ENCODE data around the gene ACSM2B.
"Not testable (repeated sequence)": the region's sequence is repeated elsewhere in the genome, so short reads cannot be mapped to it uniquely, and the experiment has no call there.

The ACSM2B gene

GRCh38 chr16:20592780-20593179, 16.6 kb upstream of the ACSM2B start:
- DNase-seq, result not testable (repeated sequence)

- not testable (repeated sequence) for DNase-seq
These were observed 13.3 kb upstream of the ACSM2B start for GRCh38 chr16:20589486-20589885.

DNA sequence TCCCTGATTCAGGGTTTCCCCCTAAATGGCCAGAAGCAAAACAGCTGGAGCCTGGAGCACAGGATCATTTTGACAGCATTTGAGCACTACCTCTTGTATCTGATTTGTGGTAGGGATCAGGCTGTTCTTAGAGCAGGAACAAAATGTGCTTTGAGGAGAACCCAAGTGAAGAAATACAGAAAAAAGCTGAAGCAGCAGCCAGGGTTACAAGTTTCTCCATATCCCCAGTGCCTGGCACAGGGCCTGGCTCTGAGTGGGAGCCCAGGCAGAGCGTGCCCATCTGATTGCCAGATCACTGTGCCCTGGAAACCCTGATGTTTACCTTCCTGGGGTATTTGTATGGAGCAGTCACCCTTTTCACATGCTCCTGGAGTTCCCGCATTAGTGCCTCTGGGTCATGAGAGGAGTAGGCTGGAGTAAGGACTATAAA, 11.5 kb upstream of the ACSM2B start:
- not testable (repeated sequence) for DNase-seq

GRCh38 chr16:20586716-20587115, 10.5 kb upstream of the ACSM2B start:
- not testable (repeated sequence) for DNase-seq

DNA sequence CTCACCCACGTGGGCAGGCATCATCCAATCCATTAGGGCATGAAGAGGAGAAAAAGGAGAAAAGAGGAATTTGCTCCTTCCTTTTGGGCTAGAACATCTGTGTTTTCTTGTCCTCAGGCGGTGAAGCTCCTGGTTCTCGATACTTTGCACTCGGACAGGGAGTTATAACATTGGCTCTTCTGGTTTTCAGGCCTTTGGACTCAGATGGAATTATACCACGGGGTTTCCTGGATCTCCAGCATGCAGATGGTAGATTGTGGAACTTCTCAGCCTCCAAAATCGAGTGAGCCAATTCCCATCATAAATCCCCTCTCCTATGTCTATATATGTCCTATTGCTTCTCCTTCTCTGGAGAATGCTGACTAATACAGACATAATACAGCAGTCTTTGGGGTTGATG, 9.9 kb upstream of the ACSM2B start:
- DNase-seq, result not testable (repeated sequence)

DNA sequence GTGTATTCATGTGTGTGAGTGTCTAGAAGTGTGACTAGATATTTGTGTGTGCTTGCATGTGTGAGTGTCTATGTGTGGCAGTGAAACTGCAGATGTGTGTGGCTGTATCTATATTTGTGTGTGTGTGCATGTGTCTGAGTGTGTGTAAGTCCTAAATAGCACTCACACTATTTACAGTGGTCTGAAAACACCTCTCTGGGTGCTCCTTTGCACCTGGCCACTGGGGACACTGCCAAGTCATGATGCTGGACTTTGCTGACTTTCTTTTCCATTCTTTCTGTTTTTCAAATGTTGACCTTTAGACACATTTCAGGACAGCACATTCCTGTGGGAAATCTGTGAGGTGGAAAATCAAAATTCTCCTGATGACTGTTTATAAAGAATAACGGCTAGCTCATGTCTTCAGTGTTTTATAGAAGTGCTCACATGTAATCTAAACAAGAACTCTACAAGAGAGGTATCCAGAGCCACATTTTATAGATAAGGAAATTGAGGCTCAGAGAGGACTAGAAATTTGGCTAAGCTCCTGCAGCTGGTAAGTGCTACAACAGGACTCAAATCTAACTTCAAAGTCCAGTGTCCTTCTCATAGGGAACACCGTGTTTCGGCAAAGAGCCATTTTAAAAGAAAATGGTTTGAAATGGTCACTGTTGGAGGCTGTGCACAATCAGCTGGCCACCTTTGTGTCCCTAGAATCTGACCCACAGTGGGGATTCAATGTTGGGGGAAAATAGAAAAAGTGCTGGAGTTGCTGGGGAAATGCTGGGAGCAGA, 4.5 kb upstream of the ACSM2B start:
- DNase-seq, result not testable (repeated sequence)

GRCh38 chr16:20578091-20578490, 1.9 kb upstream of the ACSM2B start:
- not testable (repeated sequence) for DNase-seq

DNA sequence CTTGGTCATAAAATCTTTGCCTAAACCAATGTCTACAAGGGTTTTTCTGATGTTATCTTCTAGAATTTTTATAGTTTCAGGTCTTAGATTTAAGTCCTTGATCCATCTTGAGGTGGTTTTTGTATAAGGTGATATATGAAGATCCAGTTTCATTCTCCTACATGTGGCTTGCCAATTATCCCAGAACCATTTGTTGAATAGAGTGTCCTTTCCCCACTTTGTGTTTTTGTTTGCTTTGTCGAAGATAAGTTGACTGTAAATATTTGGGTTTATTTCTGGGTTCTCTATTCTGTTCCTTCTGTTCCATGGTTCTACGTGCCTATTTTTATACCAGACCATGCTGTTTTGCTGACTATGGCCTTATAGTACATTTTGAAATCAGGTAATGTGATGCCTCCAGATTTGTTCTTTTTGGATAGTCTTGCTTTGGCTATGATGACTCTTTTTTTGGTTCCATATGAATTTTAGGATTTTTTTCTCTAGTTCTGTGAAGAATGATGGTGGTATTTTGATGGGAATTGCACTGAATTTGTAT, 7.0 kb downstream of the ACSM2B start:
- peak; percentile 15 for DNase-seq

- DNase-seq, result no peak
These were observed 7.8 kb downstream of the ACSM2B start for GRCh38 chr16:20568404-20568803.

DNA sequence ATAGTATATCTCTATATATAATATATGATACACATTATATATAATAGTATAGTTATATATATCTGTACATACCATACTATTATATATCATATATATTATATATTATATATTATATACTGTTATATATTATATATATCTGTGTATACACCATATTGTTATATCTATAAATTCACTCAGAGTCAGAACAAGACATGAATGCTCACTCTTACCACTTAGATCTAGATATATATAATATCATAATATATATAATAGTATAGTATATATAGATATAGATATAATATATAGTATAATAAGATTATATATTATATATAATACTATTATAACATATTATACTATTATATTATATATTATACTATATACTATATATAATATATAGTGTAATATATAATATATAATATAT, 9.3 kb downstream of the ACSM2B start:
- DNase-seq, result no peak

DNA sequence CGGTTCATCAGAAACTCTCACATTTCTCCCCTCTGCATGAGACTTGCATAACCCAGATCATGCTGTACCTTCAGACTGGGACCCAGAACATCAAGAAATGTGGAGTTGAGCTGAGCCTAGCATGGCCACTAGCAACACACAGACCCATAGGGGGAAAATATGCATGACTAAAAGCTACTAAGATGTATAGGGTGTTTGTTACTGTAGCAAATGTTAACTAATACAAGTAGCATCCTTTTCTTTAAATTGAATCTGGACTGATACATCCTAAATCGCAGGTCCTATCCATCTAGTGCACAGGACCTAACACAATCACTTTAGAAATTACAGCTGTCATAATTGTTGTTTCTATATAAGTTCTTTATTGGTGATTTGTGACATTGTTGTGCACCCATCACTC, 10.8 kb downstream of the ACSM2B start:
- not testable (repeated sequence) for DNase-seq

DNA sequence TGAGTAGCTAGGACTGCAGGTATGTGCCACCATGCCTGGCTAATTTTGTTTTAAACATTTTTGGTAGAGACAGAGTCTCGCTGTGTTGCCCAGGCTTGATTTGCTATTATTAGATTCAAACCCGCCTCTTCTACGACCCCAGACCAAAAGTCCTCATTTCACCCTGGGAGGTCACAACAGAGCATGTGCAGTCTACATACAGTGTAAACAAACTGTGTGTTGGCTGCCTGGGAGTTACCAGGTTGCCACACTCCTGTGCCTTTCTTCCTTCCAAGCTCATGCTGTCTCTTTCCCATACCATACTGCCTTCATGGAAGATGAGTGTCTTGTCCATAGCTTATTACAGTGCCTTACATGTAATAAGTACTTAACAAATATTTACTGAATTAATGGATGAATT, 11.9 kb downstream of the ACSM2B start:
- not testable (repeated sequence) for DNase-seq

DNA sequence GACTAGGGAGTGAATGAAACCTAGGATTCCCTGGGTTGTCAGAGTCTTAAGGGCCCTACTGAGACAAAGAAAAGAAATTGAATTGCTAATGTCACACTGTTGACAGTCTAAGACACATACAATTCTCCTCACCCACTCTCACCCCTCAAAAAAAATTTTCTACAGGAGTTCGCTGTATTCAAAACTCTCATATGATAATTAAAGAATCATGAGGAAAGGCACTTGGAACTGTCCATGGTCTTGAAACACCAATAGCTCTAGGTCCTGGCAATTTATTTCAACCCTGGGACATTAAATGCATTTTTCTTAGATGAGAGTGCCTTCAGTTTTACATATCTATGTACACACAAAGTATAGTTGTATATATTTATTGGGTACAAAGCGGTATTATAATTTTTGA, 20.5 kb downstream of the ACSM2B start:
- not testable (repeated sequence) for DNase-seq

DNA sequence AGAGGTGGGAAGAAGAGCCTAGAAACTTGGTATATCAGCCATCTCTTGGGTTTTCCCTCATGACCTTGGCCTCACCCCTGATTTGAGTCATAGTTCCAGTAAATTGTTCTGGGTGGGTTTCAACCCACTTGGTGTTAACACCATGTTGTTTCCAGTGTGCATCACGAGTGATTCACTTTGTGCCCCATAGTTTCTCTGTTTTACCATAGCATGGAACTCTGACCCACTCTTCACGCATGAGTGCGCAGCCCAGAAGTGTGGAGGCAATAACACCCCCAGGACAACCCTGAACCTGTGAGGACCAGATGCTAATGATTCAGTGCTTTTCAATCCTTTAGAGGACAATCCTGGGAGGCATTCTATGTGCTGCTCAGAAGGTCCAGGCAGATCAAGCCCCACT, 21.5 kb downstream of the ACSM2B start:
- not testable (repeated sequence) for DNase-seq

GRCh38 chr16:20553493-20553892, 22.7 kb downstream of the ACSM2B start:
- not testable (repeated sequence) for DNase-seq

GRCh38 chr16:20546951-20547350, 29.2 kb downstream of the ACSM2B start:
- not testable (repeated sequence) for DNase-seq

GRCh38 chr16:20546278-20546853, 29.8 kb downstream of the ACSM2B start:
- DNase-seq, result not testable (repeated sequence)

DNA sequence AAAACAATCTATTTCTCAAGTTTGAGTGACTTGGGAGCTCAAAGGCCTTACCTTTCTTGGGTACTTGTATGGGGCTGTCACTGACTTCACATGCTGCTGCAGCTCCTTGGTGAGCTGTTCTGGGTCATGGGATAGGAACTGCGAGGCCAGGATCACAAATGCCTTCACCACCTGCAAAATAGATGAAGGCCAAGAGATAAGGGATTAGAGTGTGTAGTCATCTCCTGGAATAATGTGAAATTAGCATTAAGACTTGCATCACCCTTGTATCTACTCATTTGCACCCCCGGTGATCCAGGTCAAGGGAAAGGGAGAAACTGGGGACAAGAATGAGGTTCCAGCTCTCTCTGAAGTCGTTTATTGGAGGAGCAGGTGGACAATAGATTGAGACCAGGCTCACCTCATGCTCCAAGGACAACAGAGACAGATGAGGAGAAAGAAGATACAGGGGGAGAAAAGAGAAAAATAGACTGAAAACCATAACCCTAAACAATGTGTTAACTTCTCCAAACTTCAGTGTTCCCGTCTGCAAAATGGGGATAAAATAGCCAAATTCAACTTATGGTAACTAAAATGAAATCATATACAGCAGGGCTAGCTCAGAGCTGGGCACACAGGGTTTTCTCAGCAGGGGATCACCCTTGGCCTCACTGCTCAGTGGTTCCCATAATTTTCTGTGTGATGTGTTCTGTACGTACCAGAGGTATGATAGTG, 35.4 kb downstream of the ACSM2B start:
- not testable (repeated sequence) for DNase-seq

GRCh38 chr16:20538687-20539086, 37.5 kb downstream of the ACSM2B start:
- no peak for DNase-seq

DNA sequence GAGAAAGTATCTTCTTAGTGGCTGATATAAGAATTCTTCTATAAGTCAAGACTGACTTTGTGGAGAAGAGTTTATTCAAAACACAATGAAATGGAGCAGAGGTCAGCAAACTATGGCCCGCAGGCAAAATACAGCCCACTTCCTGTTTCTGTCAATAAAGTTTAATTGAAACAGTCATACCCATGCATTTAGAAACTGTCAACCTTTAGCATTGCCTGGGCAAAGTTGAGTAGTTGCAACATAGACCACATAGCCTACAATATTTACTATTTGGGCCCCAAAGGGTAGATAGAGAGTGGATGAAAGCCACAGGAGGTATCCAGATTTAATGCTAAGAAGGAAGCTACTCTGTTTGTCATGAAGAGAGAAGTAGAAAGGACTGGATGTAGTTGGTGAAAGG, 38.0 kb downstream of the ACSM2B start:
- DNase-seq, result no peak

DNA sequence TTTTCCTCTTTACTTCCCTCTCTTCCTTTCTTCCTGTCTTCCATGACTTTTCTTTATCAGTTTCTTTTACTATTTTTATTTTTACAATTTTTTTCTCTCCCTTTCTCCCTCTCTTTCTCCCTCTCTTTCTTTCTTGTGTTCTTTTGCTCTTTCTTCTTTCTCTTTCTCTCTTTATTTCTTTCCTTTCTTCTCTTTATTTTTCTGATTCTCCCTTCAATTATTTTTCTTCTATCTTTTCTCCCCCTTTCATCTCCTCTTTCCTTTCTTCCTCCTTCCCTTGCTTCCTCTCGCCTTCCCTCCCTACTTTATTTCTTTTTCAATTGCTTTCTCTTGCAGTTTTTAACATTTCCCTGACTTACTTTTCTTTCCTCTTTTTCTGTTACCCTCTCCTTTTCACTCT, 39.5 kb downstream of the ACSM2B start:
- not testable (repeated sequence) for DNase-seq

GRCh38 chr16:20532284-20532792, 43.8 kb downstream of the ACSM2B start:
- DNase-seq, result not testable (repeated sequence)

DNA sequence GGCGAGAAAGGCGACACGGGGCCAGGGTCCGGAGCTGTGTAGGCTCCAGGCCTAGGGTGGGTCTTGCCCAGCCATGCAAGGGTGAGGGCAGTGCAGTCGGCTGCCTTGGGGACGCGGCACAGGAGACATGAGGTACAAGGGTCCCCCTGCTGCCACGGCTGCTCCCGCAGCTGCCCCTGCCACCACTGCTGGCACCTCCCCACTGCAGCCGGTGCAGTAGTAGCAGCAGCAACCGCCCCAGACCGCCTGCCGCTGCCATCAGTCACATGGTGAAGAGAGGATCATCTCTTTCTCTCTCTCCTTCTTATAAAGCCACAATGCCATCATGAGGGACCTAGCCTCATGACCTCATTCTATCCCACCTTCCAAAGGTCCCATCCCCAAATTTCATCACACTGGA, 44.4 kb downstream of the ACSM2B start:
- DNase-seq, result not testable (repeated sequence)
